ENCODE results near the gene ST6GALNAC4.
A peak's percentile ranks its signal among the peaks of the same experiment; 100 is the strongest.

ST6GALNAC4 gene

GRCh38 chr9:127916720-127917581 lies at the start of gene ST6GALNAC4:
Gene ST6GALNAC4, minus strand, starts transcription at chr9:127917041. Its CDS starts 622 bp downstream, at chr9:127916419.
- DNase-seq (ENCODE audit: low spot score), result peak; percentile 91
- peak within 1 kb of the TSS; percentile 87 for H3K27ac Mint-ChIP-seq
- peaks cover under 1% of the 10 kb centered on the region for H3K27me3 Mint-ChIP-seq (ENCODE audit: low read depth)
- H3K36me3 Mint-ChIP-seq (ENCODE audit: low read depth), result peaks cover 12% of the 10 kb centered on the region
- peaks cover 48% of the 10 kb centered on the region for H3K4me1 Mint-ChIP-seq (ENCODE audit: low read depth)
- H3K4me3 Mint-ChIP-seq, result peak within 1 kb of the TSS; percentile 86
- H3K9me3 Mint-ChIP-seq, result no peaks in the 10 kb centered on the region

DNA sequence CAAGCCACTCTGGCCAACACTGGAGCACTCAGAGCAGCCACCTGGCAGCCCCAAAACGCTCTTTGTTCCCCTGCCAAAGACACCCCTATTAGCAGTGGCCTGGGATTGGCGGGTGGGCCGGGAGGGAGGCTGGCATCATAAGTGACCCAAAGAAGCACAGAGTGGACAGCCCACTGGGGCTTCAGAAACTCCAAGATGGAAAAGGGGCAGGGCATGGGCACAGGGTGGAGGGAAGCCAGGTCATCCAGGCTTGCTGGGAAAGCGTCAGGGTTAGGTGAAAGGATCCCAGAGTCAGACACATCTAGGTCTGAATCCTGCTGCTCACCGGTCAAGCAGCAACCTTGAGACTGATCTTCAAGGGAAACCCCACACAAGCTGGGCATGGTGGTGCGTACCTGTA lies 49.1 kb upstream of the ST6GALNAC4 start:
- DNase-seq (ENCODE audit: low spot score), result no peak
- peaks cover 79% of the 10 kb centered on the region for H3K36me3 Mint-ChIP-seq (ENCODE audit: low read depth)
- H3K4me1 Mint-ChIP-seq (ENCODE audit: low read depth), result peaks cover 88% of the 10 kb centered on the region
- no peaks in the 10 kb centered on the region for H3K27me3 Mint-ChIP-seq (ENCODE audit: low read depth)
- peak overlapping the region; percentile 70 for H3K4me3 Mint-ChIP-seq
- H3K9me3 Mint-ChIP-seq, result no peaks in the 10 kb centered on the region
- H3K27ac Mint-ChIP-seq, result no peak overlapping the region

DNA sequence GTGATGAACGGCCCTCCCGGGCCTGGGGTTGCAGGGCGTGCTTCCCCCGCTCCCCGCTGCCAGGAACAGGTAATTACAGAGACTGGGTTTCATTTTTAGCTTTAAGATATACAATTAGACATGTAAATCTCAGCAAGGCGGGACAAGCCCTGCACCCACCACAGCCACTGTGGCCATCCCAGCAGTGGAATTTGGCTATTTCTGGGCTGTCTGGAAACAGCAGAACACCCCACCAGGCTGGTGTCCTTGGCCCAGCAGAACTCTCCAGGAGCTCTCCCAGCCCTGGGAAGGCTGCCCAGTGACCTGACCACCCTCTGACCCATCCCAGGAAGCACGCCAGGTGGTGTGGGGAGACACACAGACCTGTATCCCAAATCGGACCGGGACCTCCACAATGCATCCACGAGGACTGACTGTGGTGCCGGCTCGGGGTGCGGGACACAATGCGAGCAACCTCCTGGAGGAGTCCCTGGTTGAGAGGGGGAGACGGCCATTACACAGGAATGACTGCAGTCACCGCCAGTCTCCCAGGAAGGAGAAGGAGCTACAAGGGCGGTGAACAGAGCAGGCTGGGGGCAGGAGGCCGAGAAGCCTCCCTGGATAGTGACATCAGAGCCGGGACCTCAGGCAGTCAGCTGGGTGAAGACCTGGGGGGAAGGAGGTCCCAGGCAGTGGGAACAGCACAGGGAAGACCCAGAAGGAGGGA lies 46.7 kb upstream of the ST6GALNAC4 start:
- no peak overlapping the region for H3K27ac Mint-ChIP-seq
- peak overlapping the region; percentile 12 for H3K4me3 Mint-ChIP-seq
- H3K36me3 Mint-ChIP-seq (ENCODE audit: low read depth), result peaks cover 76% of the 10 kb centered on the region

DNA sequence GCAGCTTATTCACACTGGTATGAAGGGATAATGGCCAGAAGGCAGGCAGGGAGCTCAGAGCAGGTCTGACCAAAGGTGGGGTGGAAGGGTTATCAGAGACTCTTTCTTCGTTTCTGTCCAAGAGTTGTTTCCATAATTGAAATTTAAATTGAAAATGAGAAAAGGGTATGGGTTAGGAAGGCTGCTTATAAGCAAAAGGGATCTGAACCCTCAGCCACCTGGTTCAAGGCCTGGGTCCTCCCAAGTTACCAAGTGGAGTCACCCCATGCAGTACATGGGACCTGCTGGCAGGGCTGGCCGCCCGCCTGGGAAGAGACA lies 46.2 kb upstream of the ST6GALNAC4 start:
- no peaks in the 10 kb centered on the region for H3K9me3 Mint-ChIP-seq
- peaks cover 74% of the 10 kb centered on the region for H3K36me3 Mint-ChIP-seq (ENCODE audit: low read depth)
- no peaks in the 10 kb centered on the region for H3K27me3 Mint-ChIP-seq (ENCODE audit: low read depth)
- H3K4me1 Mint-ChIP-seq (ENCODE audit: low read depth), result peaks cover 85% of the 10 kb centered on the region
- H3K27ac Mint-ChIP-seq, result peak overlapping the region; percentile 5
- peak overlapping the region; percentile 12 for H3K4me3 Mint-ChIP-seq
- DNase-seq (ENCODE audit: low spot score), result no peak

More for the DNA sequence above, 46.7 kb upstream of the ST6GALNAC4 start:
- Mint-ChIP-seq H3K27me3 (ENCODE audit: low read depth) (no peaks in the 10 kb centered on the region), H3K4me1 (ENCODE audit: low read depth) (peaks cover 86% of the 10 kb centered on the region), H3K9me3 (no peaks in the 10 kb centered on the region)
- no peak for DNase-seq (ENCODE audit: low spot score)

- H3K4me3 Mint-ChIP-seq, result no peak overlapping the region
- DNase-seq (ENCODE audit: low spot score), result no peak
- no peaks in the 10 kb centered on the region for H3K27me3 Mint-ChIP-seq (ENCODE audit: low read depth)
- H3K4me1 Mint-ChIP-seq (ENCODE audit: low read depth), result peaks cover 82% of the 10 kb centered on the region
- H3K9me3 Mint-ChIP-seq, result no peaks in the 10 kb centered on the region
- H3K36me3 Mint-ChIP-seq (ENCODE audit: low read depth), result peaks cover 72% of the 10 kb centered on the region
- no peak overlapping the region for H3K27ac Mint-ChIP-seq
Measured at GRCh38 chr9:127962278-127962677, 45.4 kb upstream of the ST6GALNAC4 start.

- Mint-ChIP-seq H3K4me3 (peak overlapping the region; percentile 53), H3K4me1 (ENCODE audit: low read depth) (peaks cover 80% of the 10 kb centered on the region), H3K36me3 (ENCODE audit: low read depth) (peaks cover 74% of the 10 kb centered on the region), H3K27me3 (ENCODE audit: low read depth) (no peaks in the 10 kb centered on the region), H3K27ac (peak overlapping the region; percentile 34), H3K9me3 (no peaks in the 10 kb centered on the region)
- DNase-seq (ENCODE audit: low spot score), result no peak
Measured at GRCh38 chr9:127961613-127962155, 44.8 kb upstream of the ST6GALNAC4 start.

DNA sequence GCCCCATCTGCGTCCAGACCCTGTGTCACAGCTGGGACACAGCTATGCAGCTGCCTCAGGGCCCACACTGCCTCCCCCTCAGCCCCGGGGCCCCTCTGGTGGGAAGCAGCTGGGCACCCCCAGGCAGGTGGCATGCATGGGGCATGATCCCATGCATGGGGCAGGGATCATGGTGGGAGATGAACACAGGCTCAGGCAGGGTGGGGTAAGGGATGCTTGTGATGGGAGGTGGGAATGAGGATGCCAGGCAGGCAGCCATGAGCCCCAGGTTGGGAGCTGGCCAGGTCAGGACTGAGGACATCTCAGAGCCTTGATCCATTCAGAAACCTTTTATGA lies 44.3 kb upstream of the ST6GALNAC4 start:
- no peaks in the 10 kb centered on the region for H3K9me3 Mint-ChIP-seq
- H3K27ac Mint-ChIP-seq, result peak overlapping the region; percentile 34
- no peaks in the 10 kb centered on the region for H3K27me3 Mint-ChIP-seq (ENCODE audit: low read depth)
- peak overlapping the region; percentile 53 for H3K4me3 Mint-ChIP-seq
- DNase-seq (ENCODE audit: low spot score), result no peak
- peaks cover 77% of the 10 kb centered on the region for H3K4me1 Mint-ChIP-seq (ENCODE audit: low read depth)
- peaks cover 74% of the 10 kb centered on the region for H3K36me3 Mint-ChIP-seq (ENCODE audit: low read depth)

DNA sequence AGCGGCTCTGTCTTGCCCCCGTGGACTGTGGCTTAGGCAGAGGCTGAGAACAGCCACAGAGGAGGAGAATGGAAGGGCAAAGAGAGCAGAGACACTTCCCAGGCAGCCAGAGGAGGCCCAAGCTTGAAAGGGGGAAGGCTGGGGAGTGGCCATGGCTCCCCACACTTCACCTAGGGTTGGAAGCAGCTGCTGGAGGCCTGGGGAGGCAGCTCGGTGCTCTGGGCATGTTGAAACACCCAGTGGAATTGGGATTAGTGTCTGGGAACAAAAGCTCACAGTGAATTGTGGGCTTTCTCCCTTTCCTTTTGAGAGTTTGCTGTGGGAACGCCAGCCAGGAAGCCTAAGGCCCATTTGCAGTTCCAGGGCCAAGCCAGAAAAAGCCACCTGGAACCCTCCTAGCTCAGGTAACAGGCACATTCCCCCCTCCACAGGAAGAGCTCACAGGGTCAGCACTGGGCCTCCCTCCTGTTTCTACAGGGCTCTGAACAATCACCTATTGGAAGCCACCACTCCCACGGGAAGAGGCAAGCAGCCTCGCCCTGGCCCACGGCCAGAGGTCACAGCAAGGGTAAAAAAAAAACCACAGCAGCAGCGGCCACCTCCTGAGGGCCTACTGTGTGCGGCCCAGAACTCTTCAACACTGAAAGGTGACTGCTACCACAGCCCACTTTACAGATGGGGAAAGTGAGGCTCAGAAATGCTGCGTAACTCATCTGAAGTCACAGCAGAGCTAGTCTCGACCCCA lies 43.7 kb upstream of the ST6GALNAC4 start:
- Mint-ChIP-seq H3K4me3 (peak overlapping the region; percentile 2), H3K9me3 (no peaks in the 10 kb centered on the region), H3K27ac (peak overlapping the region; percentile 47), H3K36me3 (ENCODE audit: low read depth) (peaks cover 76% of the 10 kb centered on the region), H3K27me3 (ENCODE audit: low read depth) (no peaks in the 10 kb centered on the region), H3K4me1 (ENCODE audit: low read depth) (peaks cover 78% of the 10 kb centered on the region)
- no peak for DNase-seq (ENCODE audit: low spot score)

GRCh38 chr9:127959841-127960409 lies 43.1 kb upstream of the ST6GALNAC4 start:
- Mint-ChIP-seq H3K4me1 (ENCODE audit: low read depth) (peaks cover 75% of the 10 kb centered on the region), H3K27ac (peak overlapping the region; percentile 39), H3K36me3 (ENCODE audit: low read depth) (peaks cover 74% of the 10 kb centered on the region), H3K9me3 (no peaks in the 10 kb centered on the region), H3K27me3 (ENCODE audit: low read depth) (no peaks in the 10 kb centered on the region), H3K4me3 (peak overlapping the region; percentile 2)
- DNase-seq (ENCODE audit: low spot score), result no peak

DNA sequence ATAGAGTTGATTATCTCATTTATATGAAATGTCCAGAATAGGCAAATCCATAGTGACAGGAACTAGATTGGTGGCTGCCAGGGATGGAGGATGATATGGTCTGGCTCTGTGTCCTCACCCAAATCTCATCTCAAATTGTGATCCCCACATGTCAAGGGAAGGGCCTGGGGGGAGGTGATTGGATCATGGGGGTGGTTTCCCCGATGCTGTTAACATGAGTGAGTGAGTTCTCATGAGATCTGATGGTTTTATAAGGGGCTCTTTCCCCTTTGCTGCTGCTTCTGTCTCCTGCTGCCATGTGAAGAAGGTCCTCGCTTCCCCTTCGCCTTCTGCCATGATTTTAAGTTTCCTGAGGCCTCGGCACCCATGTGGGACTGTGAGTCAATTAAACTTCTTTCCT lies 42.6 kb upstream of the ST6GALNAC4 start:
- H3K9me3 Mint-ChIP-seq, result no peaks in the 10 kb centered on the region
- no peaks in the 10 kb centered on the region for H3K27me3 Mint-ChIP-seq (ENCODE audit: low read depth)
- H3K4me1 Mint-ChIP-seq (ENCODE audit: low read depth), result peaks cover 78% of the 10 kb centered on the region
- H3K4me3 Mint-ChIP-seq, result peak overlapping the region; percentile 2
- H3K27ac Mint-ChIP-seq, result peak overlapping the region; percentile 37
- no peak for DNase-seq (ENCODE audit: low spot score)
- H3K36me3 Mint-ChIP-seq (ENCODE audit: low read depth), result peaks cover 72% of the 10 kb centered on the region

- peak overlapping the region; percentile 1 for H3K4me3 Mint-ChIP-seq
- H3K27me3 Mint-ChIP-seq (ENCODE audit: low read depth), result no peaks in the 10 kb centered on the region
- peaks cover 78% of the 10 kb centered on the region for H3K4me1 Mint-ChIP-seq (ENCODE audit: low read depth)
- H3K27ac Mint-ChIP-seq, result peak overlapping the region; percentile 12
- DNase-seq (ENCODE audit: low spot score), result no peak
- H3K36me3 Mint-ChIP-seq (ENCODE audit: low read depth), result peaks cover 72% of the 10 kb centered on the region
- no peaks in the 10 kb centered on the region for H3K9me3 Mint-ChIP-seq
Measured at GRCh38 chr9:127958728-127959127, 41.9 kb upstream of the ST6GALNAC4 start.

GRCh38 chr9:127955294-127956015 lies 38.6 kb upstream of the ST6GALNAC4 start:
- Mint-ChIP-seq H3K4me1 (ENCODE audit: low read depth) (peaks cover 61% of the 10 kb centered on the region), H3K27me3 (ENCODE audit: low read depth) (no peaks in the 10 kb centered on the region), H3K4me3 (peak overlapping the region; percentile 65), H3K9me3 (no peaks in the 10 kb centered on the region), H3K36me3 (ENCODE audit: low read depth) (peaks cover 52% of the 10 kb centered on the region), H3K27ac (peak overlapping the region; percentile 71)
- DNase-seq (ENCODE audit: low spot score), result peak; percentile 84

- H3K27ac Mint-ChIP-seq, result peak overlapping the region; percentile 71
- H3K4me1 Mint-ChIP-seq (ENCODE audit: low read depth), result peaks cover 61% of the 10 kb centered on the region
- peaks cover 51% of the 10 kb centered on the region for H3K36me3 Mint-ChIP-seq (ENCODE audit: low read depth)
- no peak for DNase-seq (ENCODE audit: low spot score)
- H3K9me3 Mint-ChIP-seq, result no peaks in the 10 kb centered on the region
- H3K4me3 Mint-ChIP-seq, result peak overlapping the region; percentile 40
- H3K27me3 Mint-ChIP-seq (ENCODE audit: low read depth), result no peaks in the 10 kb centered on the region
Measured at GRCh38 chr9:127954831-127955293, 38.0 kb upstream of the ST6GALNAC4 start.
